CD8-positive, alpha-beta memory T cell (primary cell): ENCODE measurements around the gene TMEM81. TPM values are rescaled to one million over a fixed set of nuclear protein-coding genes. Genes with fewer than 3 reads are reported as not detected.
A peak's percentile ranks its signal among the peaks of the same experiment; 100 is the strongest.

Experiments
- CTCF ChIA-PET: fragments of 350-600 bp; sonication (Branson Sonifier 250); formaldehyde crosslinking; loops from one replicate; lab custom pipeline; 2021; ENCODE audit warnings: antibody characterized with exemption; lab: Charles Lee
- POLR2A ChIA-PET: fragments of 350-600 bp; sonication (Branson Sonifier 250); formaldehyde crosslinking; loops from one replicate; lab custom pipeline; 2021; ENCODE audit warnings: antibody characterized with exemption; lab: Charles Lee
- DNase-seq, 5 donors: peaks; one replicate each; pipeline versions ENCODE4 v3.0.0 to v3.0.0-alpha.2; 2020 to 2022; ENCODE audit warnings: mixed read lengths in 1 of 5
- H3K27ac ChIP-seq: one replicate; pipeline ENCODE4 v1.7.0; 2013; ENCODE audit warnings: low read depth, mild to moderate bottlenecking, low read length, moderate library complexity
- H3K27me3 ChIP-seq: 2 replicates; pipeline ENCODE4 v1.7.0; 2013; ENCODE audit warnings: low read length, mild to moderate bottlenecking; ENCODE audit not compliant: insufficient read depth, poor library complexity, severe bottlenecking
- H3K36me3 ChIP-seq: 2 replicates; pipeline ENCODE4 v1.7.0; 2013; ENCODE audit warnings: mild to moderate bottlenecking, low read length, moderate library complexity; ENCODE audit not compliant: insufficient read depth
- H3K4me1 ChIP-seq: 2 replicates; pipeline ENCODE4 v1.7.0; 2013; ENCODE audit warnings: mild to moderate bottlenecking, low read length, moderate library complexity; ENCODE audit not compliant: insufficient read depth
- H3K4me3 ChIP-seq: 2 replicates; pipeline ENCODE4 v1.7.0; 2013; ENCODE audit warnings: mild to moderate bottlenecking, low read length
- H3K9me3 ChIP-seq: 2 replicates; pipeline ENCODE4 v1.7.0; 2013; ENCODE audit warnings: mild to moderate bottlenecking, low read length
- H3K27ac Mint-ChIP-seq, 8 donors: one replicate each; pipeline ENCODE4 v1.8.0; 2020 to 2021; ENCODE audit warnings: mixed read lengths in 8 of 8, mild to moderate bottlenecking in 6 of 8, inconsistent platforms in 3 of 8, moderate library complexity in 3 of 8
- H3K27me3 Mint-ChIP-seq, 2 donors: one replicate each; pipeline ENCODE4 v1.8.0; 2020 to 2021; ENCODE audit warnings: mixed read lengths in 2 of 2, mild to moderate bottlenecking in 1 of 2, moderate library complexity in 1 of 2
- H3K36me3 Mint-ChIP-seq, 3 donors: one replicate each; pipeline ENCODE4 v1.8.0; 2020 to 2021; ENCODE audit warnings: mixed read lengths in 3 of 3, inconsistent platforms in 1 of 3, mild to moderate bottlenecking in 1 of 3
- H3K4me1 Mint-ChIP-seq, 3 donors: one replicate each; pipeline ENCODE4 v1.8.0; 2020 to 2021; ENCODE audit warnings: mixed read lengths in 3 of 3, inconsistent platforms in 1 of 3, mild to moderate bottlenecking in 1 of 3
- H3K4me3 Mint-ChIP-seq, 7 donors: one replicate each; pipeline ENCODE4 v1.8.0; 2020 to 2021; ENCODE audit warnings: mixed read lengths in 7 of 7, mild to moderate bottlenecking in 6 of 7, moderate library complexity in 4 of 7, inconsistent platforms in 2 of 7
- H3K9me3 Mint-ChIP-seq, 5 donors: one replicate each; pipeline ENCODE4 v1.8.0; 2020 to 2022; ENCODE audit warnings: mixed read lengths in 5 of 5, mild to moderate bottlenecking in 3 of 5, moderate library complexity in 2 of 5, inconsistent platforms in 1 of 5
- polyA plus RNA-seq: library from polyadenylated mRNA; unstranded; fragments of 300-500 nt; fragmentation: Illumina TruSeq; gene quantifications from one replicate; pipeline ENCODE4 v1.2.3, GENCODE V29; 2021
- total RNA-seq, 2 experiments: library from RNA; stranded (reverse); gene quantifications; one replicate each; pipeline ENCODE4 v1.2.3, GENCODE V29; 2021

Gene TMEM81
- total and polyA plus RNA-seq, 3 experiments from 2014 or later: 0.37 to 4.6 (median 2.9) TPM

DNA sequence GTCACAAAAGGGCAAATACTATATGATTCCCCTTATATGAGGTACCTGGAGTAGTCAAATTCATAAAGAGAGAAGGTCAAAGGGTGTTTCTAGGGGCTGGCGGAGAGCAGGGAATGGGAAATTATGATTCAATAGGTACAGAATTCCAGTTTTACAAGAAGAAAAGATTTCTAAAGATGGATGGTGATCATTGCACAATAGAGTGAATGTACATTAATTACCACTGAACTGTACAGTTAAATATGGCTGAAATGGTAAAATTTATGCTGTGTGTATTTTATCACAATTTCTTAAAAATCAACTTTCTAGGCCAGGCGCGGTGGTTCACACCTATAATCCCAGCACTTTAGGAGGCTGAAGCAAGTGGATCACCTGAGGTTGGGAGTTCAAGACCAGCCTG is 18.1 kb upstream of the TMEM81 start:
- Histone ChIP-seq H3K4me3 (no peak overlapping the region), H3K36me3 (peaks cover 68% of the 10 kb centered on the region), H3K27ac (no peak overlapping the region), H3K4me1 (no peaks in the 10 kb centered on the region), H3K27me3 (no peaks in the 10 kb centered on the region), H3K9me3 (no peaks in the 10 kb centered on the region)
- H3K36me3 Mint-ChIP-seq: peaks cover 19 to 93% (median 44%) of the 10 kb centered on the region in 3 donors
- DNase-seq: no peak
- peaks cover 8 to 16% (median 8%) of the 10 kb centered on the region in 3 donors for H3K4me1 Mint-ChIP-seq
- ChIA-PET CTCF (no interaction called here), POLR2A (no interaction called here)
- no peak overlapping the region for H3K4me3 Mint-ChIP-seq
- no peaks in the 10 kb centered on the region for H3K27me3 Mint-ChIP-seq
- H3K9me3 Mint-ChIP-seq: no peaks in the 10 kb centered on the region
- H3K27ac Mint-ChIP-seq: no peak overlapping the region

DNA sequence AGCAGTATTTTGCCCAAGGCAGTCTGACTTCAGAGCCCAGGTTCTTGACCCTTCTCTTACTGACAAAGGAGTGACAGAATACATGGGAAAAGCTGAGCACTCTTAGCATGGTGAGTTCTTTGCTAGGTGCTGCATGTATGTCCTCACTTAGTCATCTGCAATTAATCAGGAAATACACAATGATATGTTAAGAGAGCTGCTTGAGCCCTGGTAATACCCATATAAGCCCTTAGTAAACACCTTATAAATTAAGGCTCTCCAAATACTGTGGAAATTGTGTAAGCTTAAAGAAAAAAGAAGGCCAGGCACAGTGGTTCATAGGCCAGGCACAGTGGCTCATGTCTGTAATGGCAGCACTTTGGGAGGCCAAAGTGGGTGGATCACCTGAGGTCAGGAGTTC is 14.0 kb upstream of the TMEM81 start:
- Histone ChIP-seq H3K9me3 (no peaks in the 10 kb centered on the region), H3K27ac (no peak overlapping the region), H3K4me3 (no peak overlapping the region), H3K27me3 (no peaks in the 10 kb centered on the region), H3K4me1 (no peaks in the 10 kb centered on the region), H3K36me3 (peaks cover 65% of the 10 kb centered on the region)
- Mint-ChIP-seq H3K9me3 (no peaks in the 10 kb centered on the region), H3K27ac (no peak overlapping the region), H3K27me3 (no peaks in the 10 kb centered on the region), H3K4me3 (no peak overlapping the region), H3K36me3 (peaks cover 21 to 93% (median 39%) of the 10 kb centered on the region in 3 donors), H3K4me1 (no peaks in the 10 kb centered on the region)
- no peak for DNase-seq
- CTCF ChIA-PET: no interaction called here
- POLR2A ChIA-PET: no interaction called here

DNA sequence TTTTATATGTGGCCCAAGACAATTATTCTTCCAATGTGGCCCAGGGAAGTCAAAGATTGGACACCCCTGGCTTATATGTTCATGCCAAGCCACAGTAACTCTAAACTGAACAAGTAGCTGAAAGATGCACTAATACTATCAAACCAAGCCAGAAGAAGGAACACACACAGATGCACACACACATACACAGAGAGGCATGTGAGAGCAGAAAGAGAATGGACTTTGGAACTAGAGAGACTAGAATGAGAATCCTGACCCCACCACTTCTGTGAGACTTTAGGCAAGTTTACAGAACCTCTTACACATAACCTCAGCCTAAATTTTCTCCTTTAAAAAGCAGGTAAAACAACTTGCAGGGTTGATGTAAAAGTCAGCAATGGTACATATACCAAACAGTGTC is 11.2 kb upstream of the TMEM81 start:
- no peaks in the 10 kb centered on the region for H3K9me3 ChIP-seq
- no peaks in the 10 kb centered on the region for H3K4me1 ChIP-seq
- H3K27me3 ChIP-seq: no peaks in the 10 kb centered on the region
- H3K36me3 Mint-ChIP-seq: peaks cover 16 to 95% (median 45%) of the 10 kb centered on the region in 3 donors
- H3K4me1 Mint-ChIP-seq: peaks cover 0 to 4% (median 2%) of the 10 kb centered on the region in 3 donors
- H3K9me3 Mint-ChIP-seq: no peaks in the 10 kb centered on the region
- ChIA-PET POLR2A (no interaction called here), CTCF (no interaction called here)
- no peak overlapping the region for H3K4me3 Mint-ChIP-seq
- no peak overlapping the region for H3K27ac Mint-ChIP-seq
- H3K4me3 ChIP-seq: no peak overlapping the region
- H3K27me3 Mint-ChIP-seq: no peaks in the 10 kb centered on the region
- H3K36me3 ChIP-seq: peaks cover 60% of the 10 kb centered on the region
- no peak for DNase-seq
- no peak overlapping the region for H3K27ac ChIP-seq

DNA sequence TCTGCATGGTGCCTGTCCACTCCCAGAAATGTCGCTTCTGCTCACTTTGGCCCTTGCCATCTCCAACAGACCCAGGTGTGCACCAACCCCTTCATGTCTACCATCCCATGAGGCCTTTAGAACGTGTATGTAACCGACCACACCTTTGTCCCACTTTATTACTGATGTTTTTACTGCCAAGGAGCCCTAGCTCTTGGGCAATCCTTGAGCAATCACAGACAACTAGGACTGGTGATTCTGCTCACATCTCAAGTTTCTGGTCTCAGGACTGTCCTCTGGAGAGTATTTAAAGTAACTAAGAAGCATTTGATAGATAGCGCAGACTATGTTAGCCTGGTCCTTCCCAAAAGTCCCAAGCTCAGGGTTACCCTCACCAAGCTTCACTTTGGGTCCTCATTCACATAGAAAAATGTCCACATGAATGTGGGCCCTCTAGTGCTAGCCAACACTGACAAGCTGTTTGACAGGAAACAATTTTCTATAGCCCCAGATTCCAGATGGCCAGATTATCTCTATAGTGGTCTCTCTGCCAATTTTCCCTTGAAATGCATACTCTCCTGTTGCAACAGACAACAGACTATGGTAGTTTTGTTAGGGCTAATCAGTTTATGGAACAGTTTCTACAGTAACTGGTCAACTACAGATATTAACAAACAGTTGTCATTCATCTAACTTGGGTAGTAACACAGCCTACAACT is 6.9 kb upstream of the TMEM81 start:
- Histone ChIP-seq H3K4me1 (no peaks in the 10 kb centered on the region), H3K27me3 (no peaks in the 10 kb centered on the region), H3K36me3 (peaks cover 46% of the 10 kb centered on the region), H3K4me3 (no peak overlapping the region), H3K9me3 (no peaks in the 10 kb centered on the region), H3K27ac (no peak overlapping the region)
- Mint-ChIP-seq H3K36me3 (peaks cover 3 to 91% (median 28%) of the 10 kb centered on the region in 3 donors), H3K27me3 (no peaks in the 10 kb centered on the region), H3K4me1 (peaks cover 0 to 4% (median 4%) of the 10 kb centered on the region in 3 donors), H3K27ac (peak overlapping the region in 1 of 8 donors; percentile 88), H3K9me3 (no peaks in the 10 kb centered on the region), H3K4me3 (no peak overlapping the region)
- no peak for DNase-seq
- POLR2A ChIA-PET: no interaction called here
- CTCF ChIA-PET: interaction anchor here (1.7 kb wide), 2 partner anchors 9 to 165 kb away, joined by 4 read pairs; no protein-coding TSS in a partner anchor

DNA sequence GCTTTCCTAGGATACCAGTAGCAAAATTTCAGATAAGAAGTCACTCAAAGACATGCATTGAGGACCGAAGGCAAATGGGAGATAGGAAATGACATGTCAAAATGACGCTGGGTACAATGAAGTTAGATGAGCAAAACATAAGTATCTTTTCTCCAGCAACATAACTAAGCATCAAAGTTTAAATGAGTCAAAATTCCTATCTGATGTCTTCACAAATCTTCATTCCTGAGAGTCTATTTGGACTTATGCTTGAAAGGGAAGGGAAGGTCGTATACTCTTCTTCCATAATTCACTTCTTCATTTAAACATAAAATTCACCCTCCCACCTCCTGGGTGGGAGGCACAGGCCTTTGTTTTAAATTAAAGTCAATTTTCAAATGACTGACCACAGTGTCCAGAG is 4.1 kb upstream of the TMEM81 start:
- Mint-ChIP-seq H3K27ac (peak overlapping the region in 3 of 8 donors; percentile 9 to 58 (median 21)), H3K4me1 (peaks cover 3 to 10% (median 8%) of the 10 kb centered on the region in 3 donors), H3K9me3 (no peaks in the 10 kb centered on the region), H3K4me3 (no peak overlapping the region), H3K27me3 (no peaks in the 10 kb centered on the region), H3K36me3 (peaks cover 0 to 93% (median 33%) of the 10 kb centered on the region in 3 donors)
- peaks cover 38% of the 10 kb centered on the region for H3K36me3 ChIP-seq
- ChIA-PET POLR2A (interaction anchor here (0.8 kb wide), 1 partner anchor 19 kb away, joined by 3 read pairs; no protein-coding TSS in a partner anchor), CTCF (no interaction called here)
- H3K27me3 ChIP-seq: no peaks in the 10 kb centered on the region
- DNase-seq: no peak
- no peaks in the 10 kb centered on the region for H3K9me3 ChIP-seq
- H3K4me3 ChIP-seq: no peak overlapping the region
- no peaks in the 10 kb centered on the region for H3K4me1 ChIP-seq
- H3K27ac ChIP-seq: no peak overlapping the region

DNA sequence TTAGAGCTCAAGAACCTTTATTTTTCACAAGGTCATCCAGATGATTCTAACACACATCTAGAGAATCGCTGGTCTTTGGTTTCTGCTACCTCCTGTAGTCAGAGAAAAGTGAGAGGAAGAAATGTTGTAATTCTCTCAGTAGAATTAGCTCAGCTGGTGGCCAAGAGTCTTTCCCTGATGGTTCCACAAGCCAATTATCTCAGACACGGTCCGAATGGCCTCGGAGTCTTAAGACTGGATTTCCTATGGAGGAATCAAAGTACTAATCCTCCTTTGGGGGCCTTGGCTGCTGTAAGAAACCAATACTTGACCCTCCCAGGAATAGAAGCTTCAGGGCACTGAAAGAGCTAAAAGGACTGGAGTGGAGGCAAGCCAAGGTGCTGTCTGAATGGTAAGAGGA is 1.8 kb downstream of the TMEM81 start:
- no peaks in the 10 kb centered on the region for H3K4me1 ChIP-seq
- H3K36me3 ChIP-seq: no peaks in the 10 kb centered on the region
- no peak overlapping the region for H3K4me3 Mint-ChIP-seq
- H3K36me3 Mint-ChIP-seq: peaks cover 0 to 43% (median 12%) of the 10 kb centered on the region in 3 donors
- H3K27ac ChIP-seq: no peak overlapping the region
- no peaks in the 10 kb centered on the region for H3K27me3 ChIP-seq
- H3K9me3 ChIP-seq: no peaks in the 10 kb centered on the region
- DNase-seq: no peak
- H3K27me3 Mint-ChIP-seq: no peaks in the 10 kb centered on the region
- ChIA-PET CTCF (interaction anchor here (1.3 kb wide), 1 partner anchor 9 kb away, joined by 4 read pairs; no protein-coding TSS in a partner anchor), POLR2A (no interaction called here)
- H3K4me3 ChIP-seq: no peak overlapping the region
- H3K4me1 Mint-ChIP-seq: peaks cover 3 to 5% (median 3%) of the 10 kb centered on the region in 3 donors
- H3K27ac Mint-ChIP-seq: no peak overlapping the region
- no peaks in the 10 kb centered on the region for H3K9me3 Mint-ChIP-seq

DNA sequence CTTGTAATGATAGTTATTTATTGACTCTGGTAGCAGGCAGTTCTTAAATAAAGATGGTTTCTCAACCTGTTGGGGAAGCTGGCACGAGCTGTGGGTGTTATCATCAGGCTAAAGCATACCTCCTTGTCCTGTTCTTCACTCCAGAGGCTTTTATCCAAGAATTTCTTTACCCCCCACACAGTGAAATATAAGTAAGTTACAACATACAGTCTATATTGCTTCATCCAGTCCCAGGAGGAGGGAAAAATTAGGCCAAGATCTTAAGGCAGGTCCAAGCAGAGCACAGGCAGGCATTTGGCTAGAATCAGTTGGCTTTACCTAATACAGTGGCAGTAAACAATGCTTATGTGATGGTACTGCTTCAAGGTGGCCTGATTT is 6.3 kb downstream of the TMEM81 start:
- Histone ChIP-seq H3K36me3 (no peaks in the 10 kb centered on the region), H3K9me3 (no peaks in the 10 kb centered on the region), H3K27me3 (no peaks in the 10 kb centered on the region), H3K4me1 (no peaks in the 10 kb centered on the region), H3K4me3 (no peak overlapping the region), H3K27ac (no peak overlapping the region)
- ChIA-PET POLR2A (no interaction called here), CTCF (no interaction called here)
- Mint-ChIP-seq H3K27ac (no peak overlapping the region), H3K4me3 (no peak overlapping the region), H3K4me1 (no peaks in the 10 kb centered on the region), H3K36me3 (peaks cover 0 to 3% (median 0%) of the 10 kb centered on the region in 3 donors), H3K9me3 (no peaks in the 10 kb centered on the region), H3K27me3 (peaks cover 0 to 2% of the 10 kb centered on the region in 2 donors)
- no peak for DNase-seq

DNA sequence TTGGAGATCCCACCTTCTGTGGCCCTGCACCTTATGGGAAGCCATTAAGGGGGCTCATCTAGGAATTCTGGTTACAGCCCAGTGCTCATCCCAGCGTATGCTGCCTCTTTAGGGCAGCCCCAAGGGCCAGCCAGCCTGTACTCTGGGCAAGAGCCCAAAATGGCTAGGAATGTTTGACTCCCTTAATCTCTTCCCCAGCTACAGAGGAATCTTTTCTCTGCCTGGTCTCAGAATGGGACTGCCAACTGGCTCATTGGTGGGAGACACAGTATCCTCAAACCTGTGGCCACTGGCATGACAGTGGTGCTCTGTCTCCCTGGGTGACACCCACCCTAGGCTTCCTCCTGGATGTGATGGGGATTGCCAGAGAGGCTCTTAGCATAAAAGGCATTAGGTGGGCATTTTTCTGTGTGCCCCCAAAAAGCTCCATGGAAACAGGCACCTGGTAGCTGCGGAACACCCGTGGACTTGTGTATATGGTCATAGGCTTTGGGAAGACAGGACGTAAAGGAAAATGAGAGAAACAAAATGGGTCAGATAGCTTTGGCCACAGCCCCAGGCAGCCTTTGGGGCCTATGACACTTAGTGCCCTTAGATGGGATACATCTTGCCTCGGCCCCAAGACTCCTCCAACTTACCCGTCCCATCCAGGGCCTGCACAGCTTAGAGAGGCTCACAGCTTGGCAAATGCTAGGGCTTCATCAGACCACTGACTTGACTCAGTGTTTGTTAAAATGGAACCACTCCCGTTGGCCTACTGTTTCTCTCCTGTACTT is 6.9 kb downstream of the TMEM81 start:
- H3K27me3 ChIP-seq: no peaks in the 10 kb centered on the region
- POLR2A ChIA-PET: no interaction called here
- H3K9me3 Mint-ChIP-seq: no peaks in the 10 kb centered on the region
- H3K4me3 Mint-ChIP-seq: no peak overlapping the region
- H3K27me3 Mint-ChIP-seq: peaks cover 0 to 2% of the 10 kb centered on the region in 2 donors
- H3K27ac ChIP-seq: no peak overlapping the region
- no peak overlapping the region for H3K4me3 ChIP-seq
- no peak overlapping the region for H3K27ac Mint-ChIP-seq
- H3K36me3 Mint-ChIP-seq: no peaks in the 10 kb centered on the region
- no peak for DNase-seq
- H3K36me3 ChIP-seq: no peaks in the 10 kb centered on the region
- H3K4me1 ChIP-seq: no peaks in the 10 kb centered on the region
- CTCF ChIA-PET: no interaction called here
- H3K9me3 ChIP-seq: no peaks in the 10 kb centered on the region
- H3K4me1 Mint-ChIP-seq: no peaks in the 10 kb centered on the region
